ENCODE results near the gene VIPAS39. TPM values are rescaled to one million over a fixed set of nuclear protein-coding genes. Genes with fewer than 3 reads are reported as not detected.

Gene VIPAS39
- total RNA-seq, 1 donor from 2014 or later: 8.2 TPM

DNA sequence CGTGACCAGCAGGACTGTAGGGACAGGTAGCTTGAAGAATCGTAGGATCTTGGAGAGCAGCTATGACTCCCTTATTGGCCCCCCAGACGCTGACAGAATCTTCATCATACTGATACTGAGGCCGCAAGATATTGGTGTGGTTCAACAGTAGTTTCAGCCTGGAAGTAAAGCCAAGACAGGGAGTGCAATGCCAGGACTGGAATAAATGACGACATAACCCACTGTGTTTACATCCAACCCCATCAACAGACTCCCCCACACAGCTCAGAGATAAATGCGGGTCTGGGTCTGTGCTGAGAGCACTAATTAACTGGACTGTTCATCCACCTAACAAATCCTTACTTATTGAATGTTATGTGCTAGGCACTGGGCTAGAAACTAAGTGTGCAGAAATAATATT is 50.7 kb downstream of the VIPAS39 start:
- ATAC-seq (no peak), DNase-seq (ENCODE audit: low spot score) (no peak)

DNA sequence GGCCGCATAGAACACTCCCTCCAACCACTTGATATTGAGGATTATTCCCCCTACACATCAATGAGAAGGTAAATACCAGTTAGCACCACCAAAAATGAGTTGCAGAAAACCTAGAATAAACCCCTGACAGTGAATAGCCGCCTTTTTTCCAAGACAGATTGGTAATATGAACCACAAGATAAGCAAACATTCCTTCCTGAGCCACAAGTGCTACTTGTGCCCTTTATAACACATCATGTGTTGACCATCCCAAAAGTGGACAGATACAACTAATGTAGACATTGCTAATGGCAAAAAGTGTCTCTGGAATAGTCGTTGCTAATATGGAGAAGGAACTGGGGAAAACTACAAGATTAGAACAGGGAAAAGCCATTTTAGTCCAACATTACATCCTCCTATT is 51.3 kb downstream of the VIPAS39 start:
- DNase-seq (ENCODE audit: low spot score) (no peak), ATAC-seq (no peak)

DNA sequence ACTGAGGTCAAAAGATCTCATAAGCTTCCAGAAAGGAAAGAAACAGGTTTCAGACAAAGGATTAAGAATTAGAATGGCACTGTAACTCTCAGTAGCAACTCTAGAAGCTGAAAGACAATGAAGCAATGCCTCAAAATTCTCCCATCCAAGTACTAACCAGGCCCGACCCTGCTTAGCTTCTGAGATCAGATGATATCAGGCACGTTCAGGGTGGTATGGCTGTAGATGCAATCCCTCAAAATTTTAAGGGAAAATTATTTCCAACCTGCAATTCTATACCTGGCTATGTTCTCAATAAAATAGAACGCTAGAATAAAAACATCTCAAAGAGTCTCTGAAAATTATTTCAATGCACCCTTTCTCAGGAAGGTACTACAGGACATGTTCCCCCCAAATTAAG is 53.6 kb downstream of the VIPAS39 start:
- DNase-seq (ENCODE audit: low spot score): no peak
- no peak for ATAC-seq

DNA sequence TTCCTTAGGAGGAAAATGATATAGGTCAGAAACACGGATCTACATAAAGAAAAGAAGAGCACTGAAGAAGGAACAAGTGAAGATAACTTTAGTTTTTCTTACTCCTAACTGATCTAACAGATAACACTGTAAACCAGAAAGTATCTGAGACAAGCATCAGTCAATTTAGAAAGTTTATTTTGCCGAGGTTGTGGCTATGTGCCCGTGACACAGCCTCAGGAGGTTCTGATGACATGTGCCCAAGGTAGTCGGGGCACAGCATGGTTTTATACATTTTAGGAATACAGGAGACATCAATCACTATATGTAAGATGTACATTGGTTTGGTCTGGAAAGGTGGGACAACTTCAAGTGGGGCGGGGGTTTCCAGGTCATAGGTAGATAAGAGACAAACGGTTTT is 57.2 kb downstream of the VIPAS39 start:
- no peak for DNase-seq (ENCODE audit: low spot score)
- no peak for ATAC-seq

DNA sequence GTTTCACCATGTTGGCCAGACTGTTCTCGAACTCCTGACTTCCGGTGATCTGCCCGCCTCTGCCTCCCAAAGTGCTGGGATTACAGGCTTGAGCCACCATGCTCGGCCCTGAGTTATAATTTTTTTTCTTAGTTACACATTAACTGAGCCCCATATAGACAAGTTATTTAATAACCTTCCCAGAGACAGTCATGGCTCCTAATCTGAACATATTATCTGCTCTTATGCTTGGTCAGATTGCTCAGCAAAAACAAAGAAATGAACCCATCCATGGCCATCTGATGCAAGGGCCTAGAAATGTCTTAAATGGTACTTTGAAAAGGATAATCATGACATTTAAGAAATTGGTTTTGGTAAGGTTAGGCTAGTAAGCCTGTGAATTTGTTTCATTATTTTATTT is 67.2 kb downstream of the VIPAS39 start:
- DNase-seq (ENCODE audit: low spot score) (no peak), ATAC-seq (no peak)

DNA sequence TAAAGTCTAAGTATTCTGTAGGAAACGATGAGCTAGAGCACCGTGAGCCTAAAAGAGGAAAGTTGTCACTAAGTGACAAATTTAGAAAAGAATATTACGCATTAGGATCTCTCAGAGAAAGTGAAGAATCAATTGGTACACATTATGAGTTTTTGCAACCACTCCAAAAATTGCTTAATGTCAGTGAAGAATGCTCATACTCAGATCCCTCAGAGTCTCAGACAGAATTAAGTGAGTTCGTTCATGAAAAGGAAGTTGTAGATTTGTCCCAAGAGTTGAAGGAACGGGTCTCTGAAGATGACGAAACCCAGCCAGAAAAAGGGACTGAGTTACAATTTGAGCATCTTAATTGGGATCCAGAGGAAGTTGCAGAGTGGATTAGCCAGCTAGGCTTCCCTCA is 78.7 kb downstream of the VIPAS39 start:
- no peak for ATAC-seq
- no peak for DNase-seq (ENCODE audit: low spot score)

DNA sequence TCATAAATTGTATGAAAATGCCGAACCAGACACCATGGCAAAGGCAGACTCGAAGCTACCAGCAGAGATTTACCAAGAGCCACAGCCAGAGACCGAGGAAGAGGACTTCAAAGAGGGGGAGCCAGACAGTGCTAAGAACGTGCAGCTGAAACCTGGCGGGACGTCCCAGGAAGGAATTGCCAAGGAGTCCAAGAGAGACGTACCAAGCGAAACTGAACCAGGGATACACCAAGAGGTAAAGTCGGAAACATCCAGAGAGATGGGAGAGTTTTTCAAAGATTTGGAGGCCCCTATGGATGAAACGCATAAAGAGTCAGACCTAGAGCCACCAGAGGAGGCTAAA is 79.9 kb downstream of the VIPAS39 start:
- no peak for DNase-seq (ENCODE audit: low spot score)
- ATAC-seq: peak; percentile 1

DNA sequence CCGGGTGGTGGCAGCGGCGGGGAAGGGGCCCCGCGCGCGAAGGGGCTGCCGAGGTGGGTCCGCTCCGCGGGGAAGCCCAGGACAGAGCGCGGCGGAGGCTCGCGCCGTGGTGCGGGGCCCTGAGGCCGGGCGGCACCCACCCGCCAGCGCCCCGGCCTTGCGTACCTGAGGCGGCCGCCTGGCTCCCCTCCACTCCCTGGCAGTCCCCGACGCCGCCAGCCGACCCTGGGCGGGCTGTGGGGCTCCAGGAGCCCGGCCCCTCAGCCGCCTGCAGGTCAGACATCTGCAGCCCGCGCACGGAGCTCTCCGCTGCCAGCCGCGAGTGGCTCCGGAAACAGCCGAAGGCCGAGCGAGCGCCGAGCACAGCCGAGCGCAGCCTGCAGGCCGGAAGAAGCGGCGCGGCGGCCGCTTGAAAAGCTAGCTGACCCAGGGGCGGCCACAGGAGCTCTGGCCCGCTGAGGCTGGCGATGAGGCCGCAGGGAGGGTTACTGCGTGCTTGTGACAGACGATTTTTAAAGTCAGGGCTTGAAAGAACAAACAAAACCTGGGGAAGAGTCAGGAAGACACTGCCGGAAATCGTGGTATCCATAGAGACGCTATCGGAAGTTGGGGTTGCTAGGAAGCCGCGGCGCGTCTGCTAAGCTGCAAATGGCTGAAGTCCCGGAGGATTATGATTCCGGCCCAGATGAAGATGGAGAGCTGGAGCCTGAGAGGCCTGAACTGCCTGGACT is 80.5 kb downstream of the VIPAS39 start, which contains the start of the genes SAMD15 and TMED8:
TSS of gene SAMD15 (plus strand) at position 609 of the 731 bp plus-strand sequence. CDS start at position 649, 40 bp downstream.
TSS of gene TMED8 (minus strand) at position 324 of the 731 bp plus-strand sequence. CDS start at position 283, 41 bp downstream.
- ATAC-seq (peak; percentile 98), DNase-seq (ENCODE audit: low spot score) (peak; percentile 89)

Other genes starting within 250 kb of the VIPAS39 start
- gene NGB, start 186.4 kb downstream of the VIPAS39 start, total RNA-seq: not detected
- gene POMT2, start 136.7 kb downstream of the VIPAS39 start, total RNA-seq: 15.7 TPM
- 121 TPM for gene GSTZ1, start 136.6 kb downstream of the VIPAS39 start, total RNA-seq
- 2.4 TPM for gene TMED8, start 80.5 kb downstream of the VIPAS39 start, total RNA-seq
- gene SAMD15, start 80.2 kb downstream of the VIPAS39 start, total RNA-seq: 0.08 TPM
- gene NOXRED1, start 34.1 kb downstream of the VIPAS39 start, total RNA-seq: 0.33 TPM
- gene AHSA1, start 492 bp upstream of the VIPAS39 start, total RNA-seq: 45.7 TPM
- not detected for gene ISM2, start 41.2 kb upstream of the VIPAS39 start, total RNA-seq
- 8.7 TPM for gene SPTLC2, start 159.0 kb upstream of the VIPAS39 start, total RNA-seq

All from left lobe of liver (tissue), 2 donors.